ENCODE data around the gene MCEMP1.

Gene MCEMP1

DNA sequence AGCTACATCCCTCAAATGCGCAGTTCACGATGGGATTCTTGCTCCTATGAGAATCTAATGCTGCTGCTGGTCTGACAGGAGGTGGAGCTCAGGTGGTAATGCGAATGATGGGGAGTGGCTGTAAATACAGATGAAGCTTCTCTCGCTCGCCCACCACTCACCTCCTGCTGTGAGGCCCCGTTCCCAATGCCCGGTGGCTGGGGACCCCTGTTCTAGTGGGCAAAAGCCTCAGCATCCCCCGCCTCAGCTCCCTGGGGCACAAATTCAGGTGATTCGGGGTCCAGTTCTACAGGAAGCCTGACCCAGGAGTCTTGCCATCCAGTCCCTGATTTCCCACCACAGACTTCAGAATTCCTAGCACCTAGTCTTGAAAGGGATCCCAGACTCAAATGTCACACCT is 4.4 kb upstream of the MCEMP1 start:
- DNase-seq: no peak

DNA sequence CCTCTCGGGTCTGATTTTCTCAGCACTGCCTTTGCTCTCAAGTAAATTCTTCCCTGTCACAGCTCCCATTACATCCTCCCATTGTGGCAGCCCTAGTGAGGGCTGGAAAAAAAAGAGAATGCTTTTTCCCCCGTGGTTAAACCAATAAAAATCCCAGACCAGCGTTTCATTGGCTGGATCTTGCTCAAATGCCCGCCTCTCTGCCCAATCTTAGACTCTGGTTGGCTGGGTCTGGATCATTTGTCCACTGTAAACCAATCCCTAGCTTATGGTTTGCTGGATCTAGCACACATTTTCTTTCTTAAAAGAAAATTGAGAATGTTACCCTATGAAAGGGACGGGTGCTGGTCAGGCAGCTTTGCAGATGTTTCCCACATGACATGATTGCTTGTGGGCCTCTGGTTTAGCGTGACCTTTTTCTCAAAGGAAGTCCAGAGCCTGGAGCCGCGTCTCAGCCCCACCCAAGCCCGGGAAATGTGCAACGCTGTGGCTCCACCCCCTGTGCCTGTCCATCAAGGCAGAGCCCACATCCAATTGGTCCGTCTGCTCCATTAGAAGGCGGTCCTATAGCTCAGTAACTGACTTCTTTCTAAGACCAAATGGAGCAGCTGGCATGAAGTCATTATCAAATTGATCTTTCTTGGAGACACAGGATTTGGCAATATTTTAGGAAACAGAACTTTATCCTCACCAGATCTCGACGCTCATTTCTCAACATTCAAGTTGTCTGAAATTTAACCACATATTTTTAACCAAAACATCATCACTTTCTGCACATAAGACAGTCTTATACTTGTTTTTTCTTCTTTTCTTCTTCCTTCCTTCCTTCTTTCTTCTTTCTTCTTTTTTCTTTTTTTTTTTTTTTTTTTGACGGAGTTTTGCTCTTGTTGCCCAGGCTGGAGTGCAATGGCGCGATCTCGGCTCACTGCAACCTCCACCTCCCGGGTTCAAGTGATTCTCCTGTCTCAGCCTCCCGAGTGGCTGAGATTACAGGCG is 2.6 kb upstream of the MCEMP1 start:
- DNase-seq: peak; percentile 94

GRCh38 chr19:7676376-7676775 is 514 bp upstream of the MCEMP1 start:
- peak; percentile 42 for DNase-seq

DNA sequence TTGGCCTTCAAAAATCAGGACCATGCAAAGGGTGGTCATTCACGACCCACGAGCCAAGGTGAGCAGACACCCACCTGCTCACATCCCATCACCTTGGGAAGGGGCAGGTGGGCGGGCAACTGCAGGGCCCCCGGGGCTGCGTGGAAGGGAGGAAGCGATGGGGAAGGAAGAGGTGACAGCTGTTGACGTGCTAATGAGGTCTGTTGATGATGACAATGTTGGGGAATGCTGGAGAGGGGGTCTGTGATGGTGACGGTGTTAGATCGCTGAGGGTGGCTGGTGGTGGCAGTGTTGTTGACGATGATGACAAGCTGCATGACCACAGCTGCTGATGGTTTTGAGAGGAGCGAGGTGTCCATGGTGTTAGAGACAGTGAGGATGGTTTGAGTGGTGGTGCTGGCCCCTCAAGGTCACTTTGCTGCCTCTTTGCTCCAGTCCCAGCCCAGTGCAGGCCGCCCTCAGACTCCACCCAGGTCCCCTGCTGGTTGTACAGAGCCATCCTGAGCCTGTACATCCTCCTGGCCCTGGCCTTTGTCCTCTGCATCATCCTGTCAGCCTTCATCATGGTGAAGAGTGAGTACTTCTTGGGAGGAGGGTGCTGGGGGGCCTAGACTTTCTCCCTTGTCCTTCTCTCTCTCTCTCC is 900 bp downstream of the MCEMP1 start:
- DNase-seq: no peak

DNA sequence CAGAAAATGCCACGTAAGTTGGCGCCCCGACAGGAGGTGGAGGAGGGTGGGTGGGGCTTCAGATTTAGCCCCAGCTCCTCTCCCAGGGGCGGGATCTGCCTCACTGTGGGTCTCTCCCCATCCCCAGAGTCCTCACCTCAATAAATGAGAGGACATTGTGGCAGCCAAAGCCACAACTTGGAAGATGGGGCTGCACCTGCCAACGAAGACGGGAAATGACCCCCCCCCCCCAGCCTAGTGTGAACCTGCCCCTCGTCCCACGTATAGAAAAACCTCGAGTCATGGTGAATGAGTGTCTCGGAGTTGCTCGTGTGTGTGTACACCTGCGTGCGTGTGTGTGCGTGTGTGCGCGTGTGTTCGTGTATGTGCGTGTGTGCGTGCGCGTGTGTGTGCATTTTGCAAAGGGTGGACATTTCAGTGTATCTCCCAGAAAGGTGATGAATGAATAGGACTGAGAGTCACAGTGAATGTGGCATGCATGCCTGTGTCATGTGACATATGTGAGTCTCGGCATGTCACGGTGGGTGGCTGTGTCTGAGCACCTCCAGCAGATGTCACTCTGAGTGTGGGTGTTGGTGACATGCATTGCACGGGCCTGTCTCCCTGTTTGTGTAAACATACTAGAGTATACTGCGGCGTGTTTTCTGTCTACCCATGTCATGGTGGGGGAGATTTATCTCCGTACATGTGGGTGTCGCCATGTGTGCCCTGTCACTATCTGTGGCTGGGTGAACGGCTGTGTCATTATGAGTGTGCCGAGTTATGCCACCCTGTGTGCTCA is 2.3 kb downstream of the MCEMP1 start:
- peak; percentile 82 for DNase-seq

- DNase-seq: no peak
Observed at GRCh38 chr19:7679771-7680605, 3.1 kb downstream of the MCEMP1 start.

DNA sequence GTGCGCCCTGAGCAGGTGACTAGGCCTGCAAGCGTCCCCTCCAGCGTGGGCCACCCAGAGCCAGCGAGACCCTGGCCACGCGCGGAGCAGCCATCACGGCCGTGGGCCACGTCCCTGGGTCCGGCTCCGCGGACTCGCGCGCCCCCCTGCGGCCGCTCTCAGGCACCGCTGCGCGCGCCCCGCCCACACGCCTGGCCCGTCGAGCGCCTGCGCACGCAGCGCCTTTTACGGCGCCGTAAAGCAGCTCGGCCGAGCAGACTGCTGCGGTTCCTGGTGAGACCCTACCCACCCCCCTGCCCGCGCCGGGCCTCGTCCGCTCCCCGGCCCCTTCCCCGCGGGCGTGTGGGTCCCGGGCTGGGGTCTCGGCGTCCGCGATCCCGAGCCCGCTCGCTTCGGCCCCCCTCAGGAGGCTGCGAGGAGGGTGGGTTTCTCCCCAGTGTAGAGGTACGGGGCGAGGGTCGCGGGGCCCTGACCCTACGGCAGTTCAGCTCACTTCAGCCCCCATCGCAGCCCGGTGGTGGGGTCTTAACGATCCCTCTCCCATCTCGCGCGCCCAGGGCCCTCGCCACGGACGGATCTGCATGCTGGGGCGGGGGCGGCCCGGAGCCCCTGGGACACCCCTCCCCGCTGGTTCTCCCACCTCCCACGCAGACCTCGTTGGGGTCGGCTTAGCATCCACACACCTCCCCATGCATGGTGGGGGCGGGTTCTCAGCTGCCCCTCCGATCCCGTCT is 3.9 kb downstream of the MCEMP1 start, which contains the start of gene TRAPPC5:
TSS of gene TRAPPC5 (plus strand) at position 228 of the 734 bp plus-strand sequence. CDS start 1,421 bp downstream, outside the sequence.
- peak; percentile 96 for DNase-seq

DNA sequence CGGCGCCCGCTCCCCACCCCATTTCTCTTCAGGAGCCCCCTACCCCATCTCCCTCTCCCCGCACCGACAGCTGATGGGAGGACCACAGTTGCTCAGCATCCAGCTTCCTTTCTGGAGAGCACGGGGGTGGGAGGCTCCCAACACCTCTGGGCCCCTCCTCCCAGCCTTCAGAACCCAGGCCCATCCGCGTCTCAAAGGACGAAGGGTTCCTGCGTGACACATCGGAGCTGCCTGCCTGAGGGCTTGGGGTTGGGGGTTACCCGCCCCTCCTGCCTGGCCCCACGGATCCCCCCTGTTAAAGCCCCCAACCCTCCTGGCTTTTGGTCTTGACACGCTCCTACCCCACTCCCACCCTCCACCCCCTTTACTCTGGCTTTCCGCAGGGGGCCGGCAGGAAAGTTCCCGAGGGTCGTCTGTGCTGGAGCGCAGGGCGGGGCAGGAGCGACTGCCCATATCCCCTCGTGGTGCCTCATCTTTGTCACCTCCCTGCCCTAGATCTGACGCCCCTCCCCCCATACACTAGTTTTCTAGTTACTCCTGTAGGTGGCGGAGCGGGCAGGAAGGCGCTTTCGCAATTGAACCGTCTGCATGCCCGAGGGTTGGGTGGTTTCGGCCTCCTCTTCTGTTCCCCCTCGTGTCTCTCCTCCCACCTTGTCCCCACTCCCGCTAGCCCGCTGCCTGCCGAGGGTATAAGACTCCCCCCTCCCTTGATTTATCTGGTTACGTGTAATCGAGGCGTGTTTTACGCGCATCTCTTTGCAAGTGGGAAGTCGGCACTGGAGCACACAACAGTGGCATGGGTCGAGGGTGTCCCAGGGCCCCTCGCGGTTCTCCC is 4.7 kb downstream of the MCEMP1 start:
- DNase-seq: peak; percentile 96

DNA sequence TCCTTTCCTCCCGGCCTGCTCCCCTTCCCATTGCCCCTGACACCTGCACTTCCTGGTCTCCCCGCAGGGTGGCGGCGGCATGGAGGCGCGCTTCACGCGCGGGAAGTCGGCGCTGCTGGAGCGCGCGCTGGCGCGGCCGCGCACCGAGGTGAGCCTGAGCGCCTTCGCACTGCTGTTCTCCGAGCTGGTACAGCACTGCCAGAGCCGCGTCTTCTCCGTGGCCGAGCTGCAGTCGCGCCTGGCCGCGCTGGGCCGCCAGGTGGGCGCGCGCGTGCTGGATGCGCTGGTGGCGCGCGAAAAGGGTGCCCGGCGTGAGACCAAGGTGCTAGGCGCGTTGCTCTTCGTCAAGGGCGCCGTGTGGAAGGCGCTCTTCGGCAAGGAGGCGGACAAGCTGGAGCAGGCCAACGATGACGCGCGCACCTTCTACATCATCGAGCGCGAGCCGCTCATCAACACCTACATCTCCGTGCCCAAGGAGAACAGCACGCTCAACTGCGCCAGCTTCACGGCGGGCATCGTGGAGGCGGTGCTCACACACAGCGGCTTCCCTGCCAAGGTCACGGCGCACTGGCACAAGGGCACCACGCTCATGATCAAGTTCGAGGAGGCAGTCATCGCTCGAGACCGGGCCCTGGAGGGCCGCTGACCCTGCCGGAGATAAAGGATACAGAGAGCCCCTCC is 5.4 kb downstream of the MCEMP1 start:
- DNase-seq: no peak

DNA sequence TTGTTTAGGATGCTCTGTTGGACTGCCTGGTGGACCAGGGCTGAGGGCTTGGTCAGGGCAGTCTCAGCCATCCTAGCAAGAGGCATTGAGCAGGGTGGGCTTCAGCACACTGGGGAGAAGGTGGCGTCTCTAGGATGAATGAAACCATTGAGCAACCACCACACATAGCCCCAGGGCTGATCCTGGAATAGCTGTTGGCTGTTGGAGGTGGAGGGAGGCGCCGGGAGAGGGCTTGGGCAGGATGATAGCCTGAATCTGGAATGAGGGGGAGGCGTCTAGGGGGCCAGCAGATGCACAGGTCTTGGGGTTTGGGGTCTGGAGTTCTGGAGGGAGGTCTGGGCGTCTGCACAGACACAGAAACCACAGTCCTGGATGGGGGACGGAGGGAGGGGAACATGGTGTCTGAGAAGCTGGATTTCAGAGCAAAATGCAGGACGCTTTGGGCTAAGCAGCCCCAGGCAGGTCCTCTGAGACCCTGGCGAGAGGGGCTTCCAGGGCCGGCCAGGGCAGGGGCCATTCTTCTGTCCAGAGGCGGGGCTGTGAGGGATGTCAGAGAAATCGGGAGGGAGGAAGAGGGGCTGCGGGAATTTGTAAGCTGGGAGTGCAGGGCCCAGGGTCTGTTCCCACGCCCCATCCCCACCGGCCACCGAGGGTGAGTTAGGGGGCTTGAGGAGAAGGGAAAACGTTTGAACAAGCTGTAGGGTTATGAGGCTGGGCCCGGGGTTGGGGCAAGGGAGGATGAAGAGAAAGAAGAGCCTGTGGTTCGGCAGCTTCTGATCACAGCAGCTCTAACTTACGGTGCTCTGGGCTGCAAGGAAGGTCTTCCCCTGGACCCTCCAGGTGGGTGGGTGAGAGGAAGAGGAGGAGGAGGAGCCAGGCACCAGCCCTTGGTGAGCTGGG is 8.9 kb downstream of the MCEMP1 start:
- DNase-seq: no peak

GRCh38 chr19:7687177-7687576 is 10.3 kb downstream of the MCEMP1 start:
- no peak for DNase-seq

DNA sequence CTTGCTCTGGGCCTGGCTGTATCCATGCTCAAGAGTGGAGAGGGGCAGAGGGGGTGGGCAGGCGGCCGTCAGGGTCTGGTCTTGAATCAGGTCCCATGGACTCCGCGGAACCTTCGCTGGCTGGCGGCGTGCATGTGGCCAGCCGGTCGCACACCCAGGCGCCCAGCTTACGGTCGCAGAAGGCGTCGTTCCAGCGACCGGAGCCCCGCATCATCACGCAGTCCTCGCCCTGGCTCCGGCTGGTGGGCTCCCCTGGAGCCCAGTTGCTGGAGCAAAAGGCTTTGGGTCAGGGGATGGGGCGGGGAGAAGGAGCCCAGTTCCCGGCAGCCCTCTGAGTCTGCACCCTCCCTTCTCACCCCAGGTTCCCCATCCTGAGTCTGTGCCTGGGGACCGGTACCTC is 12.3 kb downstream of the MCEMP1 start:
- DNase-seq: no peak

DNA sequence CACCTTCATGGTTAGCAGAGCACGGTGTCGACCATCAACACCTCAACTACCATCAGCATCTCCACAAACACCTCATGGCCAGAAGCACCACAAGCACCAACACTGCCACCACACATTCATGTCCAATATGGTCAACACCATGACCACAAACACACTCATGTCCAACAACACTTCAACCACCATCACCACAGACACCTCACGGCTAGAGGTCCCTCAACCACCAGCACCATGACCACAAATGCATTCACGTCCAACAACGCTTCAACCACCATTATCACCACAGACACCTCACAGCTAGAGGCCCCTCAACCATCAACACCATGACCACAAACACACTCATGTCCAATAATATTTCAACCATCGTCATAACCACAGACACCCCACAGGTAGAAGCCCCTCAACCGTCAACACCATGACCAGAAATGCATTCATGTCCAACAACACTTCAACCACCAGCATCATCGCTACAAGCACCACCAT is 13.9 kb downstream of the MCEMP1 start:
- no peak for DNase-seq

DNA sequence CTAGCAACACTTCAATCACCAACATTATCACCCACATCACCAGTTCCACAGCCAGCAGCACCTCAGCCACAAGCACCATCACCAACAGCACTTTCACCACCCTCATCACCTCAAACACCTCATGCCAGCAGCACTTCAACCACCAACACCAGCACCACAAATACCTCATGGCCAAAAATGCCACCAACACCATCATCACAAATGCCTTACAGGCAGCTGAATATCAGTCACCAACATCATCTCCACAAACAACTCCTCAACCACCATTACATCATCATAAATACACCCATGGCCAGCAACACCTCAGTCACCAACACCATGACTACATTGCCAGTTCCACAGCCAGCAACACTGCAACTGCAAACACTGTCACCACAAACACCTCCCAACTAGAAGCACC is 14.6 kb downstream of the MCEMP1 start:
- no peak for DNase-seq

- no peak for DNase-seq
Observed at GRCh38 chr19:7692417-7693088, 15.7 kb downstream of the MCEMP1 start.

- no peak for DNase-seq
Observed at GRCh38 chr19:7694499-7694898, 17.6 kb downstream of the MCEMP1 start.

- DNase-seq: no peak
Observed at GRCh38 chr19:7697721-7698287, 20.9 kb downstream of the MCEMP1 start.

- no peak for DNase-seq
Observed at GRCh38 chr19:7698583-7698982, 21.7 kb downstream of the MCEMP1 start.

Data from OCI-M1 (cell line).